Fibroblast of lung (primary cell): Measurements from ENCODE around the gene FAM234B.

ENCODE experiments used
- CTCF ChIP-seq, 2 donors: IDR thresholded peaks in 1 of 2; conservative IDR thresholded peaks in 1 of 2; 1 replicate in 1 of 2; 2 replicates in 1 of 2; pipeline ENCODE4 v1.5.1; 2011 to 2012; ENCODE audit warnings: low read length in 2 of 2, control low read depth in 1 of 2, inconsistent platforms in 1 of 2, low read depth in 1 of 2, mild to moderate bottlenecking in 1 of 2
- EZH2 ChIP-seq: IDR thresholded peaks from 2 replicates; pipeline ENCODE4 v1.5.1; 2012; ENCODE audit warnings: low read length, control low read depth, mild to moderate bottlenecking; ENCODE audit errors: missing control alignments

- no peak for TF ChIP-seq CTCF (conservative IDR thresholded peaks at IDR 0.05 in 1 of 2, IDR thresholded peaks at IDR 0.05 in 1 of 2; ENCODE audit: low read depth in 1 of 2, low read length in 2 of 2)
- no peak for TF ChIP-seq EZH2
Measured at GRCh38 chr12:13100882-13101769, 56.9 kb downstream of the FAM234B start.
